ACC112 (cell line): ENCODE results near the gene PIK3IP1.
"Not testable (repeated sequence)": the region's sequence is repeated elsewhere in the genome, so short reads cannot be mapped to it uniquely, and the experiment has no call there.

Source experiments
- H2AFZ ChIP-seq: fragments of 200-600 bp; sonication (generic); one replicate; pipeline ENCODE4 v1.6.0; 2017; ENCODE audit warnings: antibody characterized with exemption, low read length; ENCODE audit not compliant: unreplicated experiment
- H3K27ac ChIP-seq: fragments of 200-600 bp; sonication (generic); 2 replicates; pipeline ENCODE4 v1.5.1; 2014; ENCODE audit warnings: low read depth, mild to moderate bottlenecking, antibody characterized with exemption, low read length, moderate library complexity
- H3K27me3 ChIP-seq: fragments of 200-600 bp; sonication (generic); 2 replicates; pipeline ENCODE4 v1.6.1; 2014; ENCODE audit warnings: mild to moderate bottlenecking, antibody characterized with exemption, low read length, moderate library complexity, mixed read lengths; ENCODE audit not compliant: insufficient read depth
- H3K36me3 ChIP-seq: fragments of 200-600 bp; sonication (generic); 2 replicates; pipeline ENCODE4 v1.6.1; 2016; ENCODE audit warnings: mild to moderate bottlenecking, antibody characterized with exemption, low read length, moderate library complexity, mixed read lengths; ENCODE audit not compliant: insufficient read depth
- H3K4me1 ChIP-seq: fragments of 200-600 bp; sonication (generic); one replicate; pipeline ENCODE4 v1.6.1; 2016; ENCODE audit warnings: low read length, mixed read lengths; ENCODE audit not compliant: insufficient read depth, unreplicated experiment, control insufficient read depth
- H3K4me3 ChIP-seq: fragments of 200-600 bp; sonication (generic); 2 replicates; pipeline ENCODE4 v1.5.1; 2014; ENCODE audit warnings: mild to moderate bottlenecking, low read depth, low read length
- H3K79me2 ChIP-seq: fragments of 200-600 bp; sonication (generic); one replicate; pipeline ENCODE4 v1.6.0; 2016; ENCODE audit warnings: low read length; ENCODE audit not compliant: control insufficient read depth, unreplicated experiment, insufficient read depth

The PIK3IP1 gene

GRCh38 chr22:31329453-31330215, 37.3 kb upstream of the PIK3IP1 start:
- Histone ChIP-seq H3K79me2 (no peaks in the 10 kb centered on the region), H3K27me3 (no peaks in the 10 kb centered on the region), H2AFZ (no peak overlapping the region), H3K4me1 (no peaks in the 10 kb centered on the region), H3K4me3 (no peak overlapping the region), H3K27ac (no peak overlapping the region), H3K36me3 (no peaks in the 10 kb centered on the region)

GRCh38 chr22:31329029-31329428, 36.7 kb upstream of the PIK3IP1 start:
- H3K4me1 ChIP-seq = no peaks in the 10 kb centered on the region
- H2AFZ ChIP-seq = no peak overlapping the region
- H3K79me2 ChIP-seq = no peaks in the 10 kb centered on the region
- no peaks in the 10 kb centered on the region for H3K27me3 ChIP-seq
- no peaks in the 10 kb centered on the region for H3K36me3 ChIP-seq
- H3K4me3 ChIP-seq = no peak overlapping the region
- no peak overlapping the region for H3K27ac ChIP-seq

- no peaks in the 10 kb centered on the region for H3K27me3 ChIP-seq
- no peak overlapping the region for H2AFZ ChIP-seq
- no peaks in the 10 kb centered on the region for H3K79me2 ChIP-seq
- no peak overlapping the region for H3K4me3 ChIP-seq
- H3K36me3 ChIP-seq = no peaks in the 10 kb centered on the region
- no peak overlapping the region for H3K27ac ChIP-seq
- no peaks in the 10 kb centered on the region for H3K4me1 ChIP-seq
These were observed 36.3 kb upstream of the PIK3IP1 start for GRCh38 chr22:31328544-31328960.

GRCh38 chr22:31327806-31328543, 35.7 kb upstream of the PIK3IP1 start:
- Histone ChIP-seq H3K79me2 (no peaks in the 10 kb centered on the region), H3K36me3 (no peaks in the 10 kb centered on the region), H3K4me1 (no peaks in the 10 kb centered on the region), H2AFZ (no peak overlapping the region), H3K27ac (no peak overlapping the region), H3K27me3 (no peaks in the 10 kb centered on the region), H3K4me3 (no peak overlapping the region)

GRCh38 chr22:31326877-31327276, 34.6 kb upstream of the PIK3IP1 start:
- no peak overlapping the region for H3K27ac ChIP-seq
- H3K4me3 ChIP-seq = no peak overlapping the region
- no peaks in the 10 kb centered on the region for H3K36me3 ChIP-seq
- no peak overlapping the region for H2AFZ ChIP-seq
- H3K27me3 ChIP-seq = no peaks in the 10 kb centered on the region
- H3K4me1 ChIP-seq = no peaks in the 10 kb centered on the region
- H3K79me2 ChIP-seq = no peaks in the 10 kb centered on the region

GRCh38 chr22:31323578-31324550, 31.6 kb upstream of the PIK3IP1 start:
- no peaks in the 10 kb centered on the region for H3K36me3 ChIP-seq
- H3K27ac ChIP-seq = no peak overlapping the region
- H2AFZ ChIP-seq = no peak overlapping the region
- no peak overlapping the region for H3K4me3 ChIP-seq
- H3K79me2 ChIP-seq = no peaks in the 10 kb centered on the region
- H3K27me3 ChIP-seq = no peaks in the 10 kb centered on the region
- no peaks in the 10 kb centered on the region for H3K4me1 ChIP-seq

GRCh38 chr22:31321421-31321820, 29.1 kb upstream of the PIK3IP1 start:
- Histone ChIP-seq H3K4me3 (no peak overlapping the region), H2AFZ (no peak overlapping the region), H3K27me3 (no peaks in the 10 kb centered on the region), H3K36me3 (no peaks in the 10 kb centered on the region), H3K4me1 (no peaks in the 10 kb centered on the region), H3K79me2 (no peaks in the 10 kb centered on the region), H3K27ac (no peak overlapping the region)

- not testable (repeated sequence) for H3K27me3 ChIP-seq, H2AFZ ChIP-seq, H3K4me1 ChIP-seq, H3K4me3 ChIP-seq, H3K36me3 ChIP-seq, H3K79me2 ChIP-seq, H3K27ac ChIP-seq
These were observed 21.9 kb upstream of the PIK3IP1 start for GRCh38 chr22:31314220-31314619.

GRCh38 chr22:31313366-31314147, 21.3 kb upstream of the PIK3IP1 start:
- H3K4me3 ChIP-seq = no peak overlapping the region
- H3K4me1 ChIP-seq = no peaks in the 10 kb centered on the region
- no peaks in the 10 kb centered on the region for H3K79me2 ChIP-seq
- H3K27me3 ChIP-seq = no peaks in the 10 kb centered on the region
- no peak overlapping the region for H3K27ac ChIP-seq
- no peaks in the 10 kb centered on the region for H3K36me3 ChIP-seq
- H2AFZ ChIP-seq = no peak overlapping the region

GRCh38 chr22:31308181-31308580, 15.9 kb upstream of the PIK3IP1 start:
- no peak overlapping the region for H2AFZ ChIP-seq
- no peak overlapping the region for H3K27ac ChIP-seq
- H3K27me3 ChIP-seq = no peaks in the 10 kb centered on the region
- no peaks in the 10 kb centered on the region for H3K36me3 ChIP-seq
- H3K4me1 ChIP-seq = no peaks in the 10 kb centered on the region
- H3K4me3 ChIP-seq = no peak overlapping the region
- H3K79me2 ChIP-seq = no peaks in the 10 kb centered on the region
